Measurements from ENCODE around the gene ZNF774.
"Not testable (repeated sequence)": the region's sequence is repeated elsewhere in the genome, so short reads cannot be mapped to it uniquely, and the experiment has no call there.

The ZNF774 gene

DNA sequence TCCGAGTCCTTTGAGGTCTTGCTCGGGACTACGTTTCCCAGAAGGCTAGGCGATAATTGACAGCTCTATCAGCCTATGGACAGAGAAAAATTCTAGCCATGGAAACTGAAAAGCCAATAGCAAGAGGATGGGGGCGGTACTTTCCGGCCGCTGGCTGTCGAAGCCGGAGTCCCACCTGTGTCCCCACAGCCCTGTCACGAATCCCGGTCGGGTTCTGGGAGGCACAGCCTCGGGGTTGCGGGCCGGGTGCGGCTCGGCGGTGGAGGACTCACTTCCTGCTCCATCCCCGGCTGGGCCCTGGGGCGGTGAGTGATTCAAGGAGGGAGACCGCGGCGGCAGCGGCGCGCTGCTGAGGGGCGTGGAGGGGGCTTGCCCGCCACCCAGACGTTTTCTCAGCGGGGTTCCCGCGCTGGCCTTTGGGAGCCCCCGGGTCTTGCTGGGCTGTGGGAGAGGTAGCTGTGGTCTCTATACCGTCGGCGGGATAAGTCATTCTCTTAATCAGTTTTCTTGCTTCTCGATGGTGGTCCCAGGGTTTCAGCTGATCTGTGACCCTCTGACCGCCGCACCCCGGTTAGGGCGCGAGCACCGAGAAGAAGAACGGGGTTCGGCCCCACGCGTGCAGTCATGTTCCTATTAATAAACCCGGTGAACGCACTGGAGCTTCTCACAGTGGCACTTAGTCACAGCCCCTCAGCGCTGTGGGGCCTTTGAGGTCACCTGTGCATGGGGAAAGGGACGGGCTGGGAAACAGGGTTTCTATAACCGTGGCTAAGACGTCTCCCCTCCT is at the start of gene ZNF774:
Gene ZNF774, plus strand, starts transcription at position 178 of the 787 bp plus-strand sequence. CDS start 2,377 bp downstream, outside the sequence.
- peak; percentile 98 for DNase-seq (ENCODE audit: low read depth, low spot score)

DNA sequence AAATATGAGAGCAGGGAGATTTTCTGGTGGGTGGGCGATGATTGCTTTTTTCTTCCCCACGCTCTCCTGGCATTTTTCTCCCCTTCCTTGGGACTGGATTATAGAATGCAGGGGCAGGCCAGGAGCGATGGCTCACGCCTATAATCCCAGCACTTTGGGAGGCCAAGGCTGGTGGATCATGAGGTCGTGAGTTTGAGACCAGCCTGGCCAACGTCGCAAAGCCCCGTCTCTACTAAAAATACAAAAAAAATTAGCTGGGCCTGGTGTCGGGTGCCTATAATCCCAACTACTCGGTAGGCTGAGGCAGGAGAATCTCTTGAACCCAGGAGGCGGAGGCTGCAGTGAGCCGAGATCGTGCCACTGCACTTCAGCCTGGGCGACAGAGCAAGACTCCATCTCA is 46.7 kb upstream of the ZNF774 start:
- DNase-seq (ENCODE audit: low read depth, low spot score): not testable (repeated sequence)

DNA sequence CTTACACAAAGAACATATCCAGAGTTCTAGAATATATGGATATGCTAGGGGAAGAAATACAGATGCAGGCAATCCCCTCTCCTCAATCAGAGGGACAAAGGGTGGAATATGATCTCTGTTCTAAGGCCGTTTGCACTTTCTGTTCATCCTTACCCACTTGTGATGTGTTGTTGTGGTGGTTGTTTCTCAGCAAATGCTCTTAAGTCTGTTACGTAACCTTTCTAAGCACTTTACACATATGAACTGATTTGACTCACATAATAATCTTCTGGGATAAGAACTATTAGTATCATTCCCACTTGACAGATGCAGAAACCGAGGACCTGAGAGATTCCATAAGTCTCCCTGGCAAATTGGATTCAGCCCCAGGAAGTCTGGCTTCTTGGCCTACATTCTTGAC is 46.2 kb upstream of the ZNF774 start:
- no peak for DNase-seq (ENCODE audit: low read depth, low spot score)

DNA sequence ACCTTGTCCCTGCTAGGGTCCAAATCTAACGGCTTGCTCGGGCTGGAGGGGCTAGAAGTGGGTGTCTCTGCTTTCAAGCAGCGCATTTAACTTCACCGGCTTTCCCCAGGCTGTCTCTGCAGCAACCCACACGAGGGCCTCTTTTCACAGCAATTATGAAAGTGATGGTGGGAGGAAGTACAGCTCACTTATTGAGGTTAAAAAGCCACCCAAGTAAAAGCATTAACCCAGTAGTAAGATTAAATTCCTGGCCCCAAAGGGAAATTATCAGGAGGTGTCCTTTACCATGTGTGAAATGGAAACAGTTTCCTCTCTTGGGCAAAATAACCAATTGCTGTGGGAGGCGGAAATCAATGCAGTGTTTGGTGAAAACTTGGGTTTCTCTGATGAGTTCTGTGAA is 45.5 kb upstream of the ZNF774 start:
- no peak for DNase-seq (ENCODE audit: low read depth, low spot score)

DNA sequence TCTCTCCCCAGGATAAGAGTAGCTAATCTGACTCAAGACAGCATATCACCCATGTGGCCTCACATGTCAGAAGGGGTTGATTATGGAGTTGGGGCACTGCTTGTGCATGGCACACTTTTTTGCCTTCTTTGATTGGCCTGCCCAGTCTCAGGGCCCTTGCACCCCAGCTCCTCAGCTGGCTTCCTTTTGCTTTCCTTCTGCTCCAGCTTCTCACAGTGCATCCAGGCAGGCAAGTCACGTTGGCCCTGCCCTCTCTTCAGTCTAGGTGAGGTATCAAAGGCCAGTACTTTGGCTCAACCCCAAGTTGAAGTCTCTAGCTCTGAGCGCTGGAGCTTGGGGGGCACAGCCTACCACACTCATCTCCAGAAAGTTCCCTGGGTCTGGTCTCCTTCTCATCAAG is 44.4 kb upstream of the ZNF774 start:
- DNase-seq (ENCODE audit: low read depth, low spot score): no peak

DNA sequence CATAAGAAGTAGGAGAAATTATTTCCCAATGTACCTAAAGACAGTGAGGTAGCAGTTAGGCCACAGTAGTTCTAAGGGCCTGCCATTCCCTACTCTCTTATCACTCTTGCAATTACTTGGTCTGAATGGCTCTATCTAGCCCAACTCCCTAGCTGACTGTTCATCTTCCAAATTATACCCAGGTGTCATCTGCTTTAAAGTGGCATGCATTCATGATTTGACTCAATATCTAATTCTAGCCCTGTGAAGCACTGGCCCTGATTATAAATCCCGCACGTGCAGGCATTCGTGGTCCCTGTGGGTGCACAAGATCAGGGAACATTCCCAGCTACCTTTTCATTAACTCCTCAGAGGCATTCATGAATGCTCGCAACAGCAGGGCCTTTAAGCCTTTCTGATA is 43.1 kb upstream of the ZNF774 start:
- DNase-seq (ENCODE audit: low read depth, low spot score): no peak

DNA sequence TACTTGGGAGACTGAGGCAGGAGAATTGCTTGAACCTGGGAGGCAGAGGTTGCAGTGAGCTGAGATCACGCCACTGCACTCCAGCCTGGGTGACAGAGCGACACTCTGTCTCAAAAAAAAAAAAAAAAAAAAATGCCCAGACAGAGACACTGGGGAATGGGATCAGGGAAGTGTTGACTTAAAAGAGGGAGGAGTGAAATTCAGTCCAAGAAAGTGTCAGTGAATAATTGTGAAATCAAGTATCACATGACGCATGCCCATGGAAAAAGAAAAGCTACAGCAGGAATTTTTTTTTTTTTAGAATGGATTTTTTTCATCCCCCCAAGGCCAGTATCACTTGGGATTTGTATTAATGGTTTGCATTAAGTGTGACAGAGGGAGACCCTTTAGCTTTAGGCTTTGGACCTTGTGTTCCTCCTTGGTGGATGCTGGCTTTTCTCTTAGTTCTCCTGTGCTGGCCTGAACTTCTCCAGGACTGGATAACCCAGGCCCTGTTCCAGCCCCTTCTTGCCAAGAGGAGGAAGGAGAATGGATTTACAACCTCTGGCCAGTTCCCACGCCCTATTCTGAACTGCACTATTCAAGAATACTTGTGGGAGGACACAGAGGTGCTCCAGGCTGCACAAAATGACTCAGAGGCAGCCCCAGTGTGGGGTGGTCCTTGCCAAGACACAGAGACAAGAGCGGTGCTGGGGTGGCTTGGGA is 36.7 kb upstream of the ZNF774 start:
- DNase-seq (ENCODE audit: low read depth, low spot score): no peak

DNA sequence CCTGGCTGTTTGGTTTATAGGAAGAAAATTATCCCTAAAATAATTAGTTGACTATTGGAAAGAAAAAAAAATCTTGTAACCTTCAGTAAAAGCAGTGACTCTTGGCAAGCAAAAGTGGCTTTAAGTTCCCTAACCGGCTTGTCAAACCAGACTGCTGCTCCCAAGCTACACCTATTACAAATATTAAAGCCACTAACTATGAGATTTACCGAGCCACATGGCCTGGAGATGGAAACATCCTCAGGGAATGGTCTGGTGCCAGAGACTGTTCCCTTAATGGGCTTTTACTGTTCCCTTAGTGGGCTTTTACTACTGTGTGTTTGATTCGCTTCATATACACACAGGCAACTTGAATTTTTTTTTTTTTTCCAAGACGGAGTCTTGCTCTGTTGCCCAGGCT is 35.9 kb upstream of the ZNF774 start:
- no peak for DNase-seq (ENCODE audit: low read depth, low spot score)

DNA sequence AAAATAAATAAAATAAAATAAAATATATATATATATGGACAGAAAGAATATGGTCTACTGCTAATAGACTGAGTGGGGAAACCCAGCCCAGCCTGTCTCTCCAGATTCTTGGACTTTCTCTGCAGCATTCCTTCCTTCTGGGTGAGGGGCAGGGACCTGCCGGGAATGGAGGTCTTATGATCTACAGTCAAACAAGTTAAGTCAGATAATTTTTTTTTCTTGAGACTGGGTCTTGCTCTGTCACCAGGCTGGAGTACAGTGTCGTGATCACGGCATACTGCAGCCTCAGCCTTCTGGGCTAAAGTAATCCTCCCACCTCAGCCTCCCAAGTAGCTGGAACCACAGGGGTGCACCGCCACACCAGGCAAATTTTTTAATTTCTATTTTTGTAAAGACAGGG is 33.5 kb upstream of the ZNF774 start:
- peak; percentile 32 for DNase-seq (ENCODE audit: low read depth, low spot score)

DNA sequence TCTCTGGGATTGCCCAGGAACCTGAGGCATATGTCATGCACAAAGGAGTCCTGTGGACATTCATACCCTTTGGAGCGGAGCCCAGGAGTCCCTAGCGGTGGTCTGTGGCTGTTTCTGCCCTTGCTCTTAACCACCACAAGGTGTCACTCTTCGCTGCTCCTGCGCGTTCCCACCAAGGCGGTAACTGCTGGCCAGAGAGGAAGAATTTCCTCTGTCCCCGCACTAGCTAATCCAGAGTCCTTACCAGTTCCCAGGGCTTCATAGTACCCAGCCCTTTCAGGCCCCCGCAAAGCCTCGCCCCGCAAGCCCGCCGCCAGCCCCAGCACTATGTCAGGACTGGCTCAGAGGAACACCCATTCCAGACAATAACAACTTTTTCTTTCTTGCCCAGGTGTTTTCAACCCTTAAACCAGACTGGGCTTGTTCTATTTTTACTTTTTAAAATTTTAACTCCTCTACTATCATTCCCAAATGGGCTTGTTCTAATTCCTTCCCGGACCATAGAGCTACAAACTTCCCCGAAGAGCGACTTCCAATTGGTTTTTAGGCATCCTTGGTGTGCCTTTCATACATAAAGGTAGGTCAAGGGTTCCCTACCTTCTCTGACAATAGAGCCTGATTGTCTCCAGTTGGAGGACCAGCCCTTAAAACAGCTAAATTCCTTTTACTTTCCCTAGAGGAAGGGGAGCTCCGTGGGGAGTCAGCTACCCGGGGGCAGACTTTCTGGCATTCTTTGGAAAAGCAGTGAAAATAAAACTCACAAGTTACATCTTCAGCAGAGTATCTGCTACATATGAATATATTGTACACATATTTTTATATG is 31.8 kb upstream of the ZNF774 start:
- peak; percentile 95 for DNase-seq (ENCODE audit: low read depth, low spot score)

DNA sequence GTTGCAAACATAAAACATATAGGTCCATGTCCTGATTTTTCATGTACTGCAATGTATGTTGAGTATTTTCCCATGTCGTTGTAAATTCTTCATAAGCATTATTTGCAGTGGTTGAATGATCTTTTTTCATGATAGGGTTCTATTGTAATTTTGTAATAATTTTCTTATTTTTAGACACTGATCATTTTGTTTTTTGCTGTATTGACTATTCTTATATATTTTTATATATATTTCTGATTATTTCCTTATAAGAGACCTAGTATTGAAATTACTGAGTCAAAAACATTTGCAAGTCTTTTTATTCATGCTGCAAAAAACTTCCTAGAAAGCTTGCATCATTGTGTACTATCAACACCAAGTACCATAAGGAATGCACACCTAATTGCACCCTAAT is 31.2 kb upstream of the ZNF774 start:
- no peak for DNase-seq (ENCODE audit: low read depth, low spot score)

DNA sequence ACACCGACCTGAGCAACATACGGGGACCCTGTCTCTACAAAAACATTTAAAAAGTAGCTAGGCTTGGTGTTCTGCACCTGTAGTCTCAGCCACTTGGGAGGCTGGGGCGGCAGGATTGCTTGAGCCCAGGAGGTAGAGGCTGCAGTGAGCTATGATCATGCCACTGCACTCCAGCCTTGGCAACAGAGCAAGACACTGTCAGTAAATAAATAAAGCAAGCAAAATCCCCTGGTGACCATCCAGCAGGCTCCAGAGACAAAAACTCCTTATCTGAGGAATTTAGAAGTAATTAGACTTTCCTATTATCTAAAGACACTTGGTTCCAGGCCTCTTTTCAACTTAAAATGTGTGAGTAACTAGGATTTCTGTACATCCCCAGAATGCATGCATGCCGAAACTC is 29.5 kb upstream of the ZNF774 start:
- peak; percentile 58 for DNase-seq (ENCODE audit: low read depth, low spot score)

DNA sequence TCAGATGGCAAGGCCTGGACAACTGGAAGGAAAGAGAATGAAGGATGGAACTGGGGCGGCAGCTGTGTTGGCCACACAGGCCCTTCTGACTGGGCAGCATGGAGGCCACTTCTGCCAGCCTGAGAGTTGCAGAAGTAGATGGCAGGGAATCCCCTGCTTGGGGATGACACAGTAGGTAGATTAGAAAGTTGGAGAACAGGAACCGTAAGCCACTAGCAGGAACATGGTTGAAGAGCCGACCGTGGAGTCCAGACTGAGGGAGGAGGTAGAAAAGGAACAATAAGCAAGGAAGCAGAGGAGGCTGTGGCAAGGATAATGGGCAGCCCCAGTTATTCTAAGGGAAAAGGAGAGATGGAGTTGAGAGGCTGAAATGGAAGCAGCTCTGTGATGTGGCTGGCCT is 26.4 kb upstream of the ZNF774 start:
- DNase-seq (ENCODE audit: low read depth, low spot score): no peak

DNA sequence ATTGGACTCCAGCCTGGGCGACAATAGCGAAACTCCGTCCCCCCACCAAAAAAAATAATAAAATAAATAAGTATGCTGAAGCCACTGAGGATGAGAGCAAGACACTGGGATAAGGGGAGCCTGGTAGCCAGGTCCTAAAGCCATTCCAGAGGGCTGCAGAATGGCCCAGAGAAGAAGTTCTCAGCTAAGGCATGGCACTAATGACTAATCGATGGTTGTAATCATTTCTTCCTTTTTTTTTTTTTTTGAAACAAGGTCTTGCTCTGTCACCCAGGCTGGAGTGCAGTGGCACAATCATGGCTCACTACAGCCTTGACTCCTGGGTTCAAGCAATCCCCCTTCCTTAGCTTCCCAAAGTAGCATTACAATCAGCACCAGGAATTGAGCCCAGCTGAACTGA is 25.6 kb upstream of the ZNF774 start:
- no peak for DNase-seq (ENCODE audit: low read depth, low spot score)

DNA sequence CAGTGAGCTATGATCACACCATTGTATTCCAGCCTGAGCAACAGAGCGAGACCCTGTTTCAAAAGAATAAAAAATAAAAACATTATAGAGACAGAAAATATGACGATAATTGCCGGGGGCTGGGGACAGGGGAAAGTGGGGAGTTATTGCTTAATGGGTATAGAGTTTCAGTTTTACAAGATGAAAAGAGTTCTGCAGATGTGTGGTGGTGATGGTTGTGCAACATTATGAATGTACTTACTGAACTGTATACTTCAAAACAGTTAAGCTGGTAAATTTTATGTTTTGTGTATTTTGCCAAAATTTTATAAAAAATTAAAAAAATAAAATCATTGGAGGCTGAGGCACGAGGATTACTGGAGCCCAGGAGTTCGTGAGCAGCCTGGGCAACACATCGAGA is 24.8 kb upstream of the ZNF774 start:
- DNase-seq (ENCODE audit: low read depth, low spot score): no peak

DNA sequence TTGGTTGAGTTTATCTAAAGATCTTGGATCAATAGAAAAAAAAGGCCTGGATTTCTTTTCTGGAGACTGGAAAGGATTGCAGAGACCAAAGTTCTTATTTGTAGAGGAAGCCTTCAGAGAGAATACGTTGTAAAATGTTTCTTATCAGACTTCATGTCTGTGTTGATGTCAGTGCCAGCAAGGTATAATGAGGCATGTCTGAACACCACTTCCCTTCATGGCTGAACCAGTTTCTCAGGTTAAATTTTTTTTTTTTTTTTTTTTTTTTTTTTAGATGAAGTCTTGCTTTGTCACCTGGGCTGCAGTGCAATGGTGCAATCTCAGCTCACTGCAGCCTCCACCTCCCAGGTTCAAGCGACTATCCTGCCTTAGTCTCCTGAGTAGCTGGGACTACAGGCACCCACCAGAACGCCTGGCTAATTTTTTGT is 17.8 kb upstream of the ZNF774 start:
- DNase-seq (ENCODE audit: low read depth, low spot score): peak; percentile 13

DNA sequence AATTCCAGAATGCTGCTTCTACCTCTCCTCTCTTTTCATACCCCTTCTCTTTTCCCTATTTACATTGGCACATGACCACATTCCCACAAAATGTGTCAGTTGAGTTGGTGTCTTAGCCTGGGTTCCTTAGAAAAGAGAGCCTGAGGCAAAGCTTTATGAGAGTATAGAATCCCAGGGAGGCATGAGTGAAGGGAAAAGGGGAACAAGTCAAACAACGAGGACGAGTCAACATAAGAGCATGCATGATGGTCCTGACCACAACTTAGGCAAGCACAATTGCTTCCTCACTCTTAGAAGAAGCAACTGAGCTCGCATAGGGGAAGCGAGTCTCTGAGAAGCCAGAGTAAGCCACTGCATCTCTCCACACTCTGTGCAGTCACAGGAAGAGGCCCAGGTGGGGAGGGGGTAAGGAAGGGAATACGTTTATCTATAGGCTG is 15.4 kb upstream of the ZNF774 start:
- DNase-seq (ENCODE audit: low read depth, low spot score): no peak

DNA sequence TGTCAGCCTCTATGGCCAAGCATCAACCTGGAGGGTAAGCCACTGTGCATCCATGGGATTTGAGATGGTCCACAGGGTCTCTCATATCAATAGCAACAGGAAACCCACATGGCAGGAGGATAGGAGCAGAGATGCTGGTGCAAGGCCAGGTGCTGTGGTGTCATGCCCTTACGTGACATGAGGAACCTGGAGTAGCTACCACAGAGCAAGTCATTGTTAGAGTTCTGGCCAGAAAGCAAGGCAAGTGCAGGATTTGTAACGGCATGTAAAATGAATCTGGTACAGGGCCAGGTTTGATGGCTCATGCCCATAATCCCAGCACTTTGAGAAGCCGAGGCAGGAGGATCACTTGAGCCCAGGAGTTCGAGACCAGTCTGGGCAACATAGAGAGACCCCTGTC is 14.8 kb upstream of the ZNF774 start:
- no peak for DNase-seq (ENCODE audit: low read depth, low spot score)

DNA sequence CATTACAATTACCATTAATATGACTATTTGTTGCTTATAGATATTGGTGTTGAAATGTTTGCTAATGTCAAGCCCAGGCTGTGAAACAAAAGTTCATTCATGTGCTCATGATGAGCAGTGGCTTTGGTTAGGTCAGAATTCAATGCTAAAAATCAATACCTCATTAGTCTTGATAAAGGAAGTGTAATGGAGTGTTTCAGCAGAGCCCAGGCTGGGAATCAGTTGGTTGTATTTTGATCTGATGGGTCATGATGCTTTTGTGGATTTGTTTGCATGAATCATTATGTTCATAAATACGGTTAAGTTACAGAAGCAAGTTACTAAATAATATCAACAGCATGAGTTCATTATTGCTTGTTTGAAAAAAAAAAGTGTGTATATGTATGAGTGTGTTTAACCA is 13.6 kb upstream of the ZNF774 start:
- DNase-seq (ENCODE audit: low read depth, low spot score): no peak

DNA sequence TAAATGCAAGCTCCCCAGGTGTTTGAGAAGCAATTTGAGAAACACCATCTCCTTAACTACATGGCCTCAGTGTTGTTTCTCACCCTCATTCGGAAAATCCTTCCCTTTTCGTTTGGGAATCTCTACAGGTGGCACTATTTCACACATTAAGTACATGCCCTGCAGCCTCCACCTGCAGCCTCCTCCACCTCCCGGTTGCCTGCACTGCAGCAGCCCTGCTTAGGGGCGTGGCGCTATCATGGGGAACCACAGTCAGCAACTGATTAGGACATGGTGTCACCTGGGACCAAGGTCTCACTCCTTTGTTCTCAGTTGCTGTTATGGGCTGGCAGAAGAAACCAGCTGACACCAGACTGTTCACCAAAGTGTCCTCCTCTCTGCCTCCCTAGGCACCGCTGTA is 11.7 kb upstream of the ZNF774 start:
- peak; percentile 66 for DNase-seq (ENCODE audit: low read depth, low spot score)

DNA sequence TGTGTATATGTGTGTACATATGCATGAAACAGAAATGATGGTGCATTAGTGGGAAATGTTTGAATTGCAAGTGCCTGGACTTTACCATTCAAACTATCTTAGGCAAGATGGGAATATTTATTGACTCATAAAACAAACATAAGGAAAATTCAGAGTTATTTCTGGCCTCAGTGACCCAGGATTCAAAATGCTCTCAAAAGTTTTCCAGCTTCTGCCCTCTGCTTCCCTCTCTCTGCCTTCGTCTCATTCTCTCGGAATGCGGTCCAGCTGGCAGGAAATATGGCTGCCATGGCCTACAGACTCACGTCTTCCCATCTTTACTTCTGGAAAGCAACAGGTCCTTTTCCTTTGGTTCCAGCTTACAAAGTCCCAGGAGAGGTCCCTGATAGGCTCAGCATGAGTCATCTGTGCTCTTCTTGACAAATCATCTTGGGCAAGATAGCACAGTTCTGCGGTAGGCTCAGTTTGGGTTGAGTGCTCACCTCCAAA is 8.7 kb upstream of the ZNF774 start:
- no peak for DNase-seq (ENCODE audit: low read depth, low spot score)

DNA sequence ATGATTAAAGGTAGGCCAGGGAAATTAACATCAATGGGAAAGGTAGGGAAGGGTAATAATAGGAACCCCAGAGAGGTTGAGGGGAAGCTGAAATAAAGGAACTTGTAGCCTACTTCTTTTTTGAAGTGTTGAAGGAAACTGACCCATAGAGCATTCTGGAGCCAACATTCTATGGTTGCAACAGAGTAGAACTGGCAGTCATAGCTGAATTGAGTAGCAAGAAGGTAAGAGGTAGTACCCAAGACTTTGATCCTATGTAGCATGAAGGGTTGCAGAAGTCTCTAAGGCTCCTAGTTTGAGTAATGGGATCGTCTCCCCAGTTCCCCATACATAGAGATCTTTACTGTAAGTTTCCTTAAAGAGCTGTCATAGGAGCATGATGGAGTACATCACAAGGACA is 7.4 kb upstream of the ZNF774 start:
- DNase-seq (ENCODE audit: low read depth, low spot score): no peak
